GM18907 (cell line): ENCODE measurements around the gene XNDC1N.

ENCODE experiments used
- ATAC-seq: cut with Tn5 transposase; IDR thresholded peaks from one replicate; pipeline ENCODE4 v1.9.1; 2021; ENCODE audit warnings: mild to moderate bottlenecking, moderate library complexity; ENCODE audit not compliant: unreplicated experiment

XNDC1N gene

GRCh38 chr11:71927820-71928736 is at the start of gene XNDC1N:
XNDC1N (minus strand) TSS chr11:71928594; CDS start chr11:71923353, 5,241 bp downstream.
- ATAC-seq, result peak; percentile 75

GRCh38 chr11:71977743-71978418 is 49.5 kb upstream of the XNDC1N start:
- ATAC-seq, result no peak

- no peak for ATAC-seq
Measured at GRCh38 chr11:71977090-71977489, 48.7 kb upstream of the XNDC1N start.

GRCh38 chr11:71976551-71976950 is 48.2 kb upstream of the XNDC1N start:
- no peak for ATAC-seq

DNA sequence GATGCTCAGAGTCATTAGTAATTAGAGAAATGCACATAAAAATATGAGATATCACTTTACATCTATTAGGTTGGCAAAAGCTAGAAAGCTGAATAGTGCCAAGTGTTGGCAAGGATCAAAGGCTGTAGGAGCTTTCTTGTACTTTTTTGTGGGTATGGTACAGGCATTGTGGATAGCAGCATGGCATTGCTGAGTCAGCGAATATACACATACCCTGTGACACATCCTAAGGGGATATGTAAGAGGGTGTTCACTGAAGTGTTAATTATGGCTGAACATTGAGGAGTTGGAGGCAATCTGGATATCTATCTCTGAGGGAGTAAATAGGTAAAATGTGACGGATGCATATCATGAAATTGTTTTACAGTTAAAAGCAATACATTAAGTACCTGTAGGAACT is 43.3 kb upstream of the XNDC1N start:
- ATAC-seq, result no peak

DNA sequence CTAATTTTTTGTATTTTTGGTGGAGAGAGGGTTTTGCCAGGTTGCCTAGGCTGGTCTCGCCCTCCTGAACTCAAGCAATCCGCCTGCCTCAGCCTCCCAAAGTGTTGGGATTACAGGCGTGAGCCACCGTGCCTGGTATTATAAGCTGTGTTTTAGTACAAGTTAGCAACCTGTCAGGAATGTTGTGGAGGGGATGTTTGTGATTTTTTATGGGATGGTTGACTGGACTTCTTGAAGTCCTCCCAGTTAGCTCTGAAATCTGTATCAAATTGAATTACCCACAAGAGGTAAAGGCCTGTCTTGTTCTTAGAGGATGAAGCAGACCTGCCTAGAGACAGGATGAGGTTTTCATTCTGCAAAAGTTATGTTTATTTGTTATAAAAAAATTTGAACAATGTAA is 36.2 kb upstream of the XNDC1N start:
- no peak for ATAC-seq

DNA sequence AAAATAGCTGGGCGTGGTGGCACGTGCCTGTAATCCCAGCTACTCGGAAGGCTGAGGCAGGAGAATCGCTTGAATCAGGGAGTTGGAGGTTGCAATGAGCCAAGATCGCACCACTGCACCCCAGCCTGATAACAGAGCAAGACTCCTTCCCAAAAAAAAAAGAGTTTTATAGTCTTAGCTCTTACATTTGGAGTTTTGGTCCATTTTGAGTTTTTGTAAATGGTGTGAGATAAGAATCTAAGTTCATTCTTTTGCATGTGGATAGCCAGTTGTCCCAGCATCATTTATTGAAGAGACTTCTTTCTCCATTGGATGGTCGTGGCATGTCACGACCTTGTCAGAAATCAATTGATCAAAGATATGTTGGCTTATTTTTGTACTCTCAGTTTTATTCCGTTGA is 35.1 kb upstream of the XNDC1N start:
- no peak for ATAC-seq

GRCh38 chr11:71962428-71963038 is 34.1 kb upstream of the XNDC1N start:
- peak; percentile 74 for ATAC-seq

GRCh38 chr11:71955898-71956456 is 27.6 kb upstream of the XNDC1N start:
- ATAC-seq, result no peak

- ATAC-seq, result no peak
Measured at GRCh38 chr11:71951741-71952310, 23.4 kb upstream of the XNDC1N start.

- ATAC-seq, result no peak
Measured at GRCh38 chr11:71949034-71949433, 20.6 kb upstream of the XNDC1N start.

GRCh38 chr11:71948314-71949027 is 20.1 kb upstream of the XNDC1N start:
- ATAC-seq, result no peak

DNA sequence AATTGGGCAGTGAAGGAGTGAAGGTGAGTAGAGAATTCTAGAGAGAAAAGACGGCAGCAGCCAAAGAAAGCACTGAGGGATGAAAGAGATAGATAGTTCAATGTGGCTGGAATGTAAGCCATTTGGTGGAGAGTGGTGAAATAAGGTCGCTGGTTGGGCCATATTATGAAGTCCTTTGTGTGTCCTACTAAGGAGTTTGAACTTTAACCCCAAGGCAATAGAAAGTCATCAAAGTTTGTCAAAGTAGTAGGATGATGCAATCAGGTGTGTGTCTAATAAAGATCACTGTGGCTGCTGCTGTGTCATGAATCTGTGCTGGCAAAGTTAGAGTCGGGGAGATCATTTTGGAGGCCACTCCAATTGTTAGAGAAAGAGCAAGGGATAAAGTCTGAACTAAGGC is 19.1 kb upstream of the XNDC1N start:
- ATAC-seq, result no peak

GRCh38 chr11:71946144-71946571 is 17.8 kb upstream of the XNDC1N start:
- no peak for ATAC-seq

- no peak for ATAC-seq
Measured at GRCh38 chr11:71940561-71941219, 12.3 kb upstream of the XNDC1N start.

- no peak for ATAC-seq
Measured at GRCh38 chr11:71937826-71938225, 9.4 kb upstream of the XNDC1N start.

DNA sequence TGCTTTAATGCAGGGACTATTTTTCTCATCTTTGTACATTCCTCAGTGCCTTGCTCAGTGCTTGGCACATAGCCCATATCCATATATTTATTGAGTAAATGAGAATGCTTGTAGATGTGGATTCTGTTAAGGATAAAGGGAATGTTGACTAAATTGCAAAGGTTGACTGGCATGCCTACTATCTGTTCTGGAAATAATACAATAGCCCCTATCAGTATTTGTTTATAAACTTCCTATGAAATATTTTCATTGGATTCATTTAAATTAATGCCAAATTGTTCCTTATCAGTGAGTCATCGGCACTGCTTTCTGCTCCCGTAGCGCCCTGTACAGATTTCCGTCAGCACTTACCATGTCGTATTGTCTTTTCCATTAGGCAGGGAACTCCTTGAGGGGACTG is 8.4 kb upstream of the XNDC1N start:
- no peak for ATAC-seq

- no peak for ATAC-seq
Measured at GRCh38 chr11:71935338-71935925, 7.0 kb upstream of the XNDC1N start.

DNA sequence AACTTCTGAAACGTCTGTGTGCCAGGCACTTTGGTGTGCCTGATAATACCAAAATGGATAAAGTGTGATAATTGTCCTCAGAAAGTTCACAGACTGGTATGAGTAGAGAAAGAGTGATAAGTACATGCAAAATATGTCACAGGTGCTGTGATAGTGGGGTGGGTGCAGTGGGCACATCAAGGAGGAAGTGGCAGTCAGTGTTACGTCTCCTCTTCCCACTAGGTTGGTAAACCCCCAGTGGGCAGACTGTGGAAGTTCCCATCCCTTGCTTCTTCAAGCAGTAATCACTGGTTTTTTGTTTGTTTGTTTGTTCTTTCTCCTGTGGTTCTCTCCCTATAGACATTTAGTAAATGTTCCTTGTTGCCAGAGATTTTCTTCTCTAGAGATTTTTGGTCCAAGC is 5.8 kb upstream of the XNDC1N start:
- no peak for ATAC-seq
